GM12875 (cell line): ENCODE measurements around the gene MINDY3.
"Not testable (repeated sequence)": the region's sequence is repeated elsewhere in the genome, so short reads cannot be mapped to it uniquely, and the experiment has no call there.

ENCODE experiments used
- H3K4me3 ChIP-seq: one replicate; pipeline ENCODE4 v1.5.1; 2011; ENCODE audit warnings: low read depth, low read length, control low read depth
- TF ChIP-seq, protein P1 (sequence below): IDR thresholded peaks from 2 replicates; pipeline ENCODE4 v1.5.1; 2011; ENCODE audit warnings: low read depth, mild to moderate bottlenecking, control low read depth, inconsistent platforms, low read length, moderate library complexity, borderline replicate concordance; ENCODE audit not compliant: insufficient read depth

The MINDY3 gene

DNA sequence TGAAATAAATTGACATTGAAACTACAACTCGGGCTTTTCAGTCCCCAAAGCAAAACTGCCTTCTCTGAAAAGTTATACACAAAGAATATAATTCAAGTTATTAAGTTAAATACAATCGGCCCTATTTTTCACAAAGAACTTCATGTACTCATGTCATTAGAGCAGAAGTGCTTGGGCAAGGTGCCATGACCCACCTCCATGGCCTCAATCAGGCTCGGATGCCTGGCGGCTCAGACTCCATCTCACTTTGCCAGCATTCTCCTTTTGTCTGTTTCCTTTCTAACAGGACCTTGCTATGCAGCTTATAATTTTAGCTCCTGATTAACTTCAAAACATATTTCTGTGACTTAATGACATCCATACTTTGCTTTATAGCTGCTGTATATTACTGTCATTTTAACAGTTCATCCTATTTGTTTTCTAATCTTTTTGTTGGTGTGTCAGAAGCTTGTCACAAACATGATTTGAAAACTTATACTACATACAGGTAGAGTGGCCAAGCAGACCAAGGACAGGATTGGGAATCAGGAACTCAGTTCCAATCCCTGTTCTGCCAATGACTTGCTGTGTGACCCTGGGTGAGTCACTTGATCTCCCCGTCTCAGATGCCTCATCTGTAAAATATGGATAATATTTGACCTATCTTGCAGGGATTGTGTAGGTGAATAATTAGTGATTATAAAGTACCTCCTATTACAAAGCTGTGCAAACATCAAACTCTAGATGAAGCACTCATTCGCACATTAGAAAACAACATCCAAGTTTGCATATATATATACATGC is 79.8 kb downstream of the MINDY3 start:
- H3K4me3 ChIP-seq: no peak overlapping the region
- TF ChIP-seq, protein P1, sequence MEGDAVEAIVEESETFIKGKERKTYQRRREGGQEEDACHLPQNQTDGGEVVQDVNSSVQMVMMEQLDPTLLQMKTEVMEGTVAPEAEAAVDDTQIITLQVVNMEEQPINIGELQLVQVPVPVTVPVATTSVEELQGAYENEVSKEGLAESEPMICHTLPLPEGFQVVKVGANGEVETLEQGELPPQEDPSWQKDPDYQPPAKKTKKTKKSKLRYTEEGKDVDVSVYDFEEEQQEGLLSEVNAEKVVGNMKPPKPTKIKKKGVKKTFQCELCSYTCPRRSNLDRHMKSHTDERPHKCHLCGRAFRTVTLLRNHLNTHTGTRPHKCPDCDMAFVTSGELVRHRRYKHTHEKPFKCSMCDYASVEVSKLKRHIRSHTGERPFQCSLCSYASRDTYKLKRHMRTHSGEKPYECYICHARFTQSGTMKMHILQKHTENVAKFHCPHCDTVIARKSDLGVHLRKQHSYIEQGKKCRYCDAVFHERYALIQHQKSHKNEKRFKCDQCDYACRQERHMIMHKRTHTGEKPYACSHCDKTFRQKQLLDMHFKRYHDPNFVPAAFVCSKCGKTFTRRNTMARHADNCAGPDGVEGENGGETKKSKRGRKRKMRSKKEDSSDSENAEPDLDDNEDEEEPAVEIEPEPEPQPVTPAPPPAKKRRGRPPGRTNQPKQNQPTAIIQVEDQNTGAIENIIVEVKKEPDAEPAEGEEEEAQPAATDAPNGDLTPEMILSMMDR: no peak

DNA sequence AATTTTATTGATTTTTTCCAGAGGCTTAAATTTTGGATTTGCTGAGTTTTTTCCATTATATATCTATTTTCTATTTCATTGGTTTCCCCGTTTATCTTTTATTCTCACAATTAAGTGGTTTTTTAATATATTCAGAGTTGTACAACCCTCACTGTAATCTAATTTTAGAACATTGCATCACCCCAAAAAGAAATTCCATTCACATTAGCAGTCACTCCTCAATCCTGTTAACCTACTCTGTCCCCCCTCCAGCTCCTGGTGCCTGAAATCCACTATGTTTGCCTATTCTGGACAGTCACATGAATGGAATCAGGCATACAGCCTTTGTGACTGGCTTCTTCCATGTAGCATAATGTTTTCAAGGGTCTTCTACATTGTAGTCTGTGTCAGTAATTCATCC is 84.8 kb downstream of the MINDY3 start:
- TF ChIP-seq, protein P1: no peak
- no peak overlapping the region for H3K4me3 ChIP-seq

DNA sequence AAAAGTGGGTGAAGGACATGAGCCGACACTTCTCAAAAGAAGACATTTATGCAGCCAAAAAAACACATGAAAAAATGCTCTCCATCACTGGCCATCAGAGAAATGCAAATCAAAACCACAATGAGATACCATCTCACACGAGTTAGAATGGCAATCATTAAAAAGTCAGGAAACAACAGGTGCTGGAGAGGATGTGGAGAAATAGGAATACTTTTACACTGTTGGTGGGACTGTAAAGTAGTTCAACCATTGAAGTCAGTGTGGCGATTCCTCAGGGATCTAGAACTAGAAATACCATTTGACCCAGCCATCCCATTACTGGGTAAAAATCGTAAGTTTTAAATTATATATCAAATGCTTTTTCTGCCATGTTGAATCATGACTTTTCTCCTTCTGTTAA is 85.8 kb downstream of the MINDY3 start:
- not testable (repeated sequence) for H3K4me3 ChIP-seq

DNA sequence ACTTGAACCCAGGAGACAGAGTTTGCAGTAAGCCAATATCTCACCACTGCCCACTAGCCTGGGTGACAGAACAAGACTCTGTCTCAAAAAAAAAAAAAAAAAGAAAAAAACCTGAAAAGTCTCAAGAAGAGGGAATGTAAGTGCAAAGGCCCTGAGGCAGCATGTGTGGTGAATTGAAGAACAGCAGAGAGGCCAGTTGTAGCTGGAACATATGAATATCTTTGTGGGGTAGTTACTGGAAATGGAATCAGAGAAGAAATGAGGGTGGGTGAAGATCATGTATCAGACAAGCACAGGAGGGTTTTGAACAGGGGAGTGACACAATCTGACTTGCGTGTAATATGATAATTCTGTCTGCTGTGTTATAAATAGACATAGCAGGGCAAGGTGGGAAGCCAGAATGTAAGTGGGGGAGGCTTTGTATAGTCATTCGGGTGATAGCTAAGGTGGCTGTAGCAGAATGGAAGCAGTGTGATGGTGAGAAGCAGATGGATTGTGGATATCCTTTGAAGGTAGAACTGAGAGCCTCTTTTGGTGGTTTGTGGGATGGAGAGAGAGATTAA is 95.3 kb downstream of the MINDY3 start:
- no peak overlapping the region for H3K4me3 ChIP-seq
- TF ChIP-seq, protein P1: no peak

DNA sequence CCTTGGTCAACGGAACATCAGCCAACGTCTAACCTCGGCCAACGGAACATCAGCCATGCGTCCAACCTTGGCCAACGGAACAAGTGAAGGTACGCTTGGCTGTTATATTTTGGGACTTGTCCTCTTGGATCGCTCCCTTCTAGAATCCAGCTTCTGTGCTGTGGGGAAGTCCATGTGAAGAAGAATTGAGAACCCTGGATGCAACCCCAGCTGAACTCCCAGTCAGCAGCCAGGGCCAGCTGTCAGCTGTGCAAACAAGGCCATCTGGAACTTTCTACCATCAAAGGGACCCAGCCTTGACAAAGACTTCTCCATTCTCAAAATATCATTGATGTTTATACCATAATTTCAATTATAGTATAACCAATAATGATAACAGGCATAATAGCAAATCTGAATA is 97.3 kb downstream of the MINDY3 start:
- TF ChIP-seq, protein P1: no peak
- H3K4me3 ChIP-seq: no peak overlapping the region

DNA sequence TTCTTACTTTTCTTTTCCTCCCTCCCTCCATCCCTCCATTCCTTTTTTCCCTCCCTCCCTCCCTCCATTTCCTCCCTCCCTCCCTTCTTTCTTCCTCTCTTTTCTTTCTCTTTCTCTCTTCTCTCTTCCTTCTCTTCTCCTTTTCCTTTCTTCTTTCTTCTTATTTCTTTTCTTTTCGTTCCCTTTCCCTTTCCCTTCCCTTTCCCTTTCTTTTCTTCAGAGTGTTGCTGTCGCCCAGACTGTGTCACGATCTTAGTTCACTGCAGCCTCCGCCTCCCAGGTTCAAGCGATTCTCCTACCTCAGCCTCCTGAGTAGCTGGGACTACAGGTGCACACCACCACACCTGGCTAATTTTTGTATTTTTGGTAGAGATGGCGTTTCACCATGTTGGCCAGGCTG is 98.1 kb downstream of the MINDY3 start:
- H3K4me3 ChIP-seq: not testable (repeated sequence)

DNA sequence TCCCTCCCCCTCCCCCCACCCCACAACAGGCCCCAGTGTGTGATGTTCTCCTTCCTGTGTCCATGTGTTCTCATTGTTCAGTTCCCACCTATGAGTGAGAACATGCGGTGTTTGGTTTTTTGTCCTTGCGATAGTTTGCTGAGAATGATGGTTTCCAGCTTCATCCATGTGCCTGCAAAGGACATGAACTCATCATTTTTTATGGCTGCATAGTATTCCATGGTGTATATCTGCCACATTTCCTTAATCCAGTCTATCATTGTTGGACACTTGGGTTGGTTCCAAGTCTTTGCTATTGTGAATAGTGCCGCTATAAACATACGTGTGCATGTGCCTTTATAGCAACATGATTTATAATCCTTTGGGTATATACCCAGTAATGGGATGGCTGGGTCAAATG is 99.1 kb downstream of the MINDY3 start:
- H3K4me3 ChIP-seq: not testable (repeated sequence)

DNA sequence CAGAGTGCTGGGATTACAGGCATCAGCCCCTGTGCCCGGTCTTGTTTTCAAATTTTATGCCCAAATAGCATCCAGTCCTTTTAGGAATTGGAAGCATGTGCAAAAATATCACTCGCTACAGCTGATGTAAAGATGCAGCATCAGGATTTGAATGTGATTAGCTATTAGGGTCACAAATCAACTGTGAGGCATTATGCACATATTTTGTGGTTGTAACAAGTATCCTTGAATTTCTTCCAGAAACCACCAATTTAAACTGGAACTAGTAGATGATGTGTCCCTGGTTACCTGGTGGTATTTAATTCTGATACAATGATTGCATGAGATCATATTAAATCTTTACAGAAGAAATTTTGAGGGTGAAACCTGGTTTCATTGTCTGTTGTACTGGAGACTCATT is 99.6 kb downstream of the MINDY3 start:
- H3K4me3 ChIP-seq: no peak overlapping the region
- TF ChIP-seq, protein P1: no peak

DNA sequence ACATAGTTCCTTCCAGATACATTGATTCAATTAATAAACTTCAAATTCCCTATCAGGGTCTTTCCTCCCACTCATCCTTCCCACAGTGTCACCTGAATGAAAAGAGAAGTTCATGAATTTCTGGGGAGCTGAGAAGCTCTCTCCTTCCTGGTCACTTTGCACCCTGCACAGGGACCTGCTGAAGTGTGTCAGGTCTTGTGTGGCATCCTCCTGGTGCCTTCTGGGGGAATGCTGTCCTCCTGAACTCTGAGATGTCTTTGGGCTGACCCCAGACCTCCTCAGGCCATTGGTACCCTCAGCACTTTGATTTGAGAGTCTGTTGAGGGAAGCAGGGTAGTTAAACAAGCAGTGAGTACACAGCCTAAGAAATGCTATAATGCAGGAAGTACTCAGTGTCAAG is 101.0 kb downstream of the MINDY3 start:
- TF ChIP-seq, protein P1: no peak
- H3K4me3 ChIP-seq: no peak overlapping the region
